GM19043 (cell line): ENCODE data around the gene PRR7.
"Not testable (repeated sequence)": the region's sequence is repeated elsewhere in the genome, so short reads cannot be mapped to it uniquely, and the experiment has no call there.

Experiments used
- ATAC-seq: cut with Tn5 transposase; IDR thresholded peaks from one replicate; pipeline ENCODE4 v1.9.1; 2021; ENCODE audit warnings: low read depth; ENCODE audit not compliant: unreplicated experiment

PRR7 gene, protein sequence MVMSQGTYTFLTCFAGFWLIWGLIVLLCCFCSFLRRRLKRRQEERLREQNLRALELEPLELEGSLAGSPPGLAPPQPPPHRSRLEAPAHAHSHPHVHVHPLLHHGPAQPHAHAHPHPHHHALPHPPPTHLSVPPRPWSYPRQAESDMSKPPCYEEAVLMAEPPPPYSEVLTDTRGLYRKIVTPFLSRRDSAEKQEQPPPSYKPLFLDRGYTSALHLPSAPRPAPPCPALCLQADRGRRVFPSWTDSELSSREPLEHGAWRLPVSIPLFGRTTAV

DNA sequence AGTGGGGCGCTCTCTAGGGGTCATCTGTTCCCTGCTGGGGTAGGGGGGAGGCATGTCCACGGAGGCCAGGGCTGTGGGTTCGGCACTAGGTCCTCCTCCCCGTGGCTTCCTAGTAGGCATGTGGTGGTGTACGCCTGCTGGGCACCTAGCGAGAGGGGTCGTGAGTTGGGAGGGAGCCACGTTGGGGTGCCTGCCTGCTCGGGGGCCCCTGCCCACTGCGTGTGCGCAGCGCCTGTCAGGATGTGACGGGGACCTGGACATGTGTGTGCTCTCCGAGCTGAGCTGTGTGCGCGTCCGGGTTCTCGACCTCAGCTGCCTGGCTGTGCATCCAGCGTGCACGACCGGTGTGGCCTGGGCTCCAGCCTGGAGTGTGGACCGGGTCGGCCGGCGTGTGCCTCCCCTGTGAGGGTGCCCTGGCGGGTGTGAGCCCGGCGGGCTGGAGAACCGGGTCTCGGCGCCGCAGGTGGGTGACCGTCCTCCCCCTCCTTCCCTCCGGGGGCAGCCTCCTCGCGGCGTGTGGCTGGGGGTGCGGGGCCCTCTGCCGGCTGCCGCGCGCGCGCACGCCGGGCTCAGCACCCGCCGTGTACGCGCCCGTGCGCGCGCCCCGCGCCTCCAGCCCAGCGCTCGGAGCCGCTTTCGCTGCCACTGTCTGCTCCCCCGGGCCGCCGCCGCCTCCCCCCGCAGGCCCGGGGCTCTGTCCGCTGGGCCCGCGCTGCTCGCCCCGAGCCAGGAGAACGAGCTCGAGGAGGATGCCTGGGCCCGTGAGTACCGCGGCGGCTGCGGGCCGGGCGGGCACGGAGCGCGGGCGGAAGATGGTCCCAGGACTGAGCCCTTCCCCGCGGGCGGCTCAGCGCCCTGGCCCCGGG is at the start of gene PRR7:
PRR7 (plus strand) TSS at position 615 of the 866 bp plus-strand sequence. CDS start 8,254 bp downstream, outside the sequence.
- ATAC-seq: peak; percentile 53

DNA sequence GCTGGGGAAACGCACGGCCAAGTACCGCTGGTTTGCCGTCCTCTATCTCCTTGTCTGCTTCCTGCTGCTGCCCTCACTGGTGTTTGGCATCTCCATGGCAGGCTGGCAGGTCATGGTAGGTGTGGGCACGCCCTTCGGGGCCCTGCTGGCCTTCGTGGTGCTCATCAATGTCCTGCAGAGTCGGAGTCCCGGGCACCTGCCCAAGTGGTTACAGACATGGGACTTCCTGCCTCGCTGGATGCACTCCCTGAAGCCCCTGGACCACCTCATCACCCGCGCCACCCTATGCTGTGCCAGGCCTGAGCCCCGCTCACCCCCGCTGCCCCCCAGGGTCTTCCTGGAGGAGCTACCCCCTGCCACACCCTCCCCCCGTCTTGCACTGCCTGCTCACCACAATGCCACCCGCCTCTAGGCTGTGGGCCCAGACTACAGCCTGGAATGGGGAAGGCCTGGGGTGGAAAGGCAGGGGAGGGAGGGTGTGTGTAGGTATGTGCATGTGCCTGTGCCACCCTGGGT is 48.7 kb upstream of the PRR7 start:
- no peak for ATAC-seq

DNA sequence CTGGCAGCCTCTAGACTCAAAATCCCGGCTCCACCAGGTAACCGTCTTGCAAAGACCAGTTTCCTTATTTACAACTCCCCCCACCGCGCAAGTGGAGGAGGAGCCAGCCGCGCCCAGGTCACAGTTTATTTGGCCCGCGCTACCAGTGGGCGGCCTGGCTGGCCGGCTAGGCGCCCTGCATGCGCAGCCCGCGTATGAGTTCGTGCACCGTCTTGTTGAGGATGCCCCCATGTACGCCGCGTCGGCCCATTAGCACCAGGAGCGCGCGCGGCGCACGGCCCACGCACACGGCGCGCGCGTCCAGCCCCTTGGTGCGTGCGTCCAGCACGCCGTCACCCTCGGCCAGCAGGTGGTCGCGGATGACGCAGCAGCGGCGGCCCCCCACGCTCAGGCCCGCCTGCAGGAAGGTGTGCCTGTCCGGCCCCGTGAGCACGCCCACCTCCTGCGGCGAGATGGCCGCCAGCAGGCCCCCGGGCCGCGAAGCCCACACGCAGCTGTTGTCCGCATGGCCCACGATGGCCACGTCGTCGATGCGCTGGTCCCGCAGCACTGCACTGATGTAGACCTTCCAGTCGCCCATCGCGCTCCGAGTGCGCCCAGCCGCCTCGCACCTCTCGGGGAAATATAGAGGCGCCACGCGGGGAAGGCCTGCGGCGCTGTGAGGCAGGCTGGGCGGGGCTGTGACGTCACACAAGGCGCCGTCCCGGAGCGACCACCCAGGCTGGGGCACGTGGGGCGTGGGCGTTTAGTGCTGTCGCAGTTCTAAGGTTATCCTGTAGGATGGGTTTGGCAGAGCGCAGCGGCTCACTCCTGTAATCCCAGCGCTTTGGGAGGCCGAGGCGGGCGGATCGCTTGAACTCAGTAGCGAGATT is 46.4 kb upstream of the PRR7 start, which contains the start of gene PFN3:
PFN3 (minus strand) TSS at position 665 of the 872 bp plus-strand sequence; CDS start at position 580, 85 bp downstream.
- ATAC-seq: no peak

DNA sequence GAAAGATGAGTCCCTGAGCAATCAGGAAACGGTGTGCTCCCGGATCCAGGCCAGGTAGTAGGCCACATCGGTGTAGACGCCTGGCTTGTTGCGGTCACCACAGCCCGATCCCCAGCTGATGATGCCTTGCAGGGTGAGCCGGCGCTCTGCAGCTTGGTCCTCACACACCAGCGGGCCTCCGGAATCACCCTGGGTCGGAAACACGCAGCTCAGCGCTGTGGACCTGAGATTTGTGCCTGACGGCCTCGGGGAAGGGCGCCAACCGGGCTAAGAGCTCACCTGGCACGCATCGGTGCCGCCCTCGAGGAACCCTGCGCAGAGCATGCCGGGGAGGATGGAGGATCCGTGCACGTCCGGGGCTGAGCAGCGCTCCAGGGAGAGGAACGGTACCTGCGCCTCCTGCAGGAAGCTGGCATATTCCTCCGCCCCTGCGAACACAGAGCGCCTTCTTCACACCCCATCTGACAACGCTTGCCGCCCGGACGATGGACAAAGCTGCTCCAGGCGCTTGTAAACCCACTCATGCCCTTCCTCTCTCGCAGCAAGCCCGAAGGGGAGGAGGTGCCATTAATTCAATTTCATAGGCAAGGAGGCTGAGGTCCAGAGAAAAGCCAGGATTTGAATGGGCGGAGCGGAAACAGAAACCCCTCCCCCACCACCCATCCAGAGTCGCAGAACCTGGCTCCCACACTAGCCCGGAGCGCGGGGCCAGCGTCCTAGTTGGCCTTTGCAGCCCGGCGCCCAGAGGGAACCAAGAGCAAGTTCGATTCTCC is 44.2 kb upstream of the PRR7 start:
- no peak for ATAC-seq

DNA sequence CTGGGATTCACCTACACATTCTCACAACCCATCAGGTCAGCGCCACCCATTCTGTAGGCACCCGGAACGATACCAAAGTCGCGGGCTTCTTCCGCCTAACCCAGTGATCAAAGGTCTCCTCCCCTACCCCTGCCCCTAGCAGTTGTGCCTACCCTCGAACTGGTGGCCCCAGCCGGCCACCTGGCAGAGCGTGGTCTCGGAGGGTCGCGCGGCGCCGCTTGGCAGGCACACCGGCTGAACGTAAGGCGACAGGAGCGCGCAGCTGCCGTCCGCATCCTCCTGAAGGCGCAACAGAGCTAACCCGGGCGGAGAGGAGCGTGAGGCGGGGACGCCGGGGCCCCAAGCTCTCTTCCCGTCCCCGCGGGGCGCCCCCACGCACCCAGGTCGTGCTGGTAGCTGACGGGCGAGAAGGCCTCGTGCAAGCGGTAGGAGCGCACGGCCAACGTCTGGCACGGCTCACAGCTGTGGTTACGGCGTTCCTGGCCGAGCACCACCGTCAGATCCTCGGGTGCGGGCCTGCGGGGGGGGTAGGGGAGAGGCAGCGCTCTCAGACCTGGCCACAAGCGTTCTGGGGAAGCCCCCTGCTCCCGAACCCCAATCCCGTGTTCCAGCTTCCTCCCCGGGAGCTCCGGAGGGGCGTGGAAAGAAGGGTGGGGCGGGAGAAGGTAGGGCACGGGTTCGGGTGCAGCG is 43.4 kb upstream of the PRR7 start:
- peak; percentile 9 for ATAC-seq

DNA sequence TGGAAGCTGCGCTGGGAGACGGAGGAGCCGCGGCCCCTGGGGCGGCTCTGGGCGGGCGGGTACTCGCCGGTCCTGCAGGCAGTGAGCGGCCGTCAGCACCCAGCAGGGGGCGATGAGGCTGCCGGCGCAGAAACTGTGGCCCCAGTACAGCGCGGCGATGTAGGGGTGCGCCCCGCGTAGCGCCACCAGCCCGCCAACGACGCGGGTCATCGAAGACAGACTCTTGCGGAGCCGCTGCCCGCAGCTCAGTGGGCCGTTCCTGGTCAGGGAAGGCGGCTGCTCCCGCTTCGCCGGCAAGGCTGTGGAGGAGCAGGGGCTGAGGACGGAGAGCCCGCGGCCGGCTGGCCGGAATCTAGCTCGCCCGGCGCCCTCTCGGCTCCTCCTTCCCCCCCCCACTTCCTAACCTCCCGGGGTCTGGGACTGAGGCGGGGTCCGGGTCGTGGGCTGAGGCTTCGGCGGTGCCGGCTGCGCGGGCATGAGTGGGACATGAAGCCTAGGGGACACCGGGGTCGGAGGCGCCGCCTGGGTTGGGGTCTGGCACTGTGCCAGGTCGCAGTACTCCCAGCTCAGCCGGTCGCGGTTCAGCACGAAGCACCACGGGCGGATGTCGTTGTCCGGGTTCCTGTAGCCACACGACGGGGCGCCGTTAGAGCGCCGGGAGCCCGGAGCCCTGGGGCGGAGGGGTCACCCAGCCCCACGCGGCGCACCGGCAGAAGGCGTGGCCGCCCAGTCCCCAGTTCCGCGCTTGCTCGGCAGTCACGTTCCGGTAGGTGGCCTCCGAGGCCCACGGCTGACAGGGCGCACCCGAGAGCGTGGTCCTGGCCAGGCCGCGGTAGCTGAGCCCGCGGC is 42.6 kb upstream of the PRR7 start:
- peak; percentile 65 for ATAC-seq

DNA sequence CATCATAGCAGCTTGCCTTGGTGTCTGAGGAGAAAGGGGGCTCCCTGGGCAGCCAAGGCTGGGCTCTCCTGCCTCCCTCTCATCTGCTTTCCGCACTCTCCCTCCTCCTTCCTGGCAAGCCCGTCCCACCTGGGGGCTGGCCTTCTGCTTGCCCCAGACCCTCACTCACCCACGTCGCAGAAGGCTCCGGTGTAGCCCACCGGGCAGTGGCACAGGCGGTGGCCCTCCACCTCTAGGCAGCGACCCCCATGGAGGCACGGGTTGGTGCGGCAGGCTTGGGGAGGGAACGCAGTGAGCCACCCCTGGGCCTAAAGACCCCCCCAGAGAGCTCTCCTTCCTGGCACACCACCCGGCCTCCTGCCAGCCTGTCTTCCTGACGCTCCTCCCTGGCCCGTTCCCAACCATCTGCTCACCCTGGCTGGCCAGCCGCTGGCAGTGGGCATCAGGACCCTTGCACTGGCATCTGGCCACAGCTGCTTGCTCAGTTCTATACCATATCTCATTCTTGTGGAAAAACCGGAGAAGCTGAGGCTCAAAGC is 41.9 kb upstream of the PRR7 start:
- no peak for ATAC-seq

DNA sequence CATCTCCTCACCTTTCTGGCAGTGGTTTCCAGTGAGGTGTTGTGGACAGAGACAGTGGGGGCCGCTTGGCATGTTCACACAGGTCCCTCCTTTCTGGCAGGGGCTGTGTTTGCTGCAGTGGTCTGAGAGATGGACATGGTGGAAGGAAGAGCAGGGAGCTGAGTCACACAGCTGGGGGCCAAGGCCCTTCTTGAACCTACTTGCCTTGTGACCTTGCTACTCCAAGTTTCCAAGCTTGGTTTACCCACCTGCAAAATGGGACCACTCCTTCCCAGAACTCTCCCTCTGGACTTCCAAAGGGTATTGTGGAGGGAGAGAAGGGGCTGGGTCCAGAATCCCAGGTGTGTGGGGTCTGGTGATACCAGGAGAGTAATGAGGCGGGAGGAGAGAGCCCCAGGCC is 41.3 kb upstream of the PRR7 start:
- no peak for ATAC-seq

DNA sequence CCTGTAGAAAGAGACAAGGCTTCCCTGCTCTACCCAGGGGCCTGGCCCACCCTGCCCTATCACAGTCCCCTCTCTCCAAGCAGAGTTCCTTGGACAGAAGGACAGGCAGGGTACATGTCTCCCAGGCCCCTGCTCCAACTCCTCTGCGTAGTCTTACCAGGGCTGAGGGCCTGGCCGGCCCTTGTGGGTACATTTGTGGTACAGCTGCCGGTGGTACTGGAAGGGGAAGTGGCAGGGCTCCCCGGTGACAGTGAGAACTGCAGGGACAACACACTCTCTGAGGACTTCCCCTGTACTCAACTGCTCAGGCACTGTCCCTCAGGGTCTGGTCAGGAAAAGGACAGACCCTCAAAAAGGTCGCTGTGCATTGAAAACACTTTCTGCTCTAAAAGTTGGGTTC is 40.8 kb upstream of the PRR7 start:
- no peak for ATAC-seq

DNA sequence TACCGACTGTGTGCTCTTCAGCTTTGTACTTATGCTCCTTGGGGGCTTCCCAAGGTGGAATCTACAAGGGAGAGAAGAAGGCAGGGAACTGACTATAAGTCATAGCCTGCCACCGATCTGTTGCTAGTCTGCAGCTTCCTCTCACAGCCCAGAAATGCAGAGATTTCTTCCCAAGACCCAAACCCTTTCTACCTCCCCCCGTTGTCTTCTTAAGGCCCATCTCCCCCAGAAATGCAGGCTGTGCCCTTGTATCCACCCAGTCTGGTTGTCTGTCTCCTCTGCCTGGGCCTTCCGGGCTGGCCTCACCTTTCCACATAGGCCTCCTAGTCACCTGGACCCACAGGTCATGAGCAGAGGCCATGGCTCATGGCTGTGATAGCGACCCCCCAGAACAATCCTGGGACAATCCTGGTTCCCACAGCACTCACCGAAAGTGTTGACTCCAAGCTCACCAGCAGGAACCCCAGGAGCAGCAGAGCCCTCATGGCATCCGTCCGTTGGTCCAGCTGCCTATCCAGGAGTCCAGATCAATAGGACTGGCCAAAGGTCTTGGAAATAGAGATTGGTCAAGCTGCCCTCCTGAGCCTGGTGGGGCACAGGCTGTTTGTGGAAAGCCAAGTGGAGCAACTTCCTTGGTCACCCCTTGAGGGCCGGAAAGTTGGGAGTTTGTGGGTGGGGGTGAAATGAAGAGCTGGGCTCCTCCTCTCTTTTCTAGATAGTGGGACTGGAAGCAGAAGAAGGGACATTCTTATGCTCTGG is 37.4 kb upstream of the PRR7 start, which contains the start of gene F12:
F12 (minus strand) TSS at position 522 of the 759 bp plus-strand sequence; CDS start at position 485, 37 bp downstream.
- no peak for ATAC-seq

DNA sequence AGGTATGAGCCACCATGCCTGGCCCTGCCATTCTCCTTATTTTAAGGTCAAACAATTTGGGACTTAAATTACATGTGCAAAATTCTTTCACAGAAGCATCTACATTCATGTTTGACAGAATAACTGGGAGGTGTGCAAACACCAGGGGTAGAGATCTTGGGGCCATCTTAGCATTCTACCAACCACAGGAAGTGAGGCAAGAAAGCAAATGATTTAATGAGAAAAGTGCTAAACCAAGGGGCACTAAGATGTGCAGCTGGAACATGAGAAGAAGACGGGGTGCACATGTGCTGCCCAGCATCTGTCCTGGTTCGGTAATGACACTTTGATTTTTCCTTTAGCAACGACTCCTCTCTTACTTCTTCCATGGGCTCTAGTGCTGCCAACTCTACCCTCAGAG is 36.0 kb upstream of the PRR7 start:
- no peak for ATAC-seq

DNA sequence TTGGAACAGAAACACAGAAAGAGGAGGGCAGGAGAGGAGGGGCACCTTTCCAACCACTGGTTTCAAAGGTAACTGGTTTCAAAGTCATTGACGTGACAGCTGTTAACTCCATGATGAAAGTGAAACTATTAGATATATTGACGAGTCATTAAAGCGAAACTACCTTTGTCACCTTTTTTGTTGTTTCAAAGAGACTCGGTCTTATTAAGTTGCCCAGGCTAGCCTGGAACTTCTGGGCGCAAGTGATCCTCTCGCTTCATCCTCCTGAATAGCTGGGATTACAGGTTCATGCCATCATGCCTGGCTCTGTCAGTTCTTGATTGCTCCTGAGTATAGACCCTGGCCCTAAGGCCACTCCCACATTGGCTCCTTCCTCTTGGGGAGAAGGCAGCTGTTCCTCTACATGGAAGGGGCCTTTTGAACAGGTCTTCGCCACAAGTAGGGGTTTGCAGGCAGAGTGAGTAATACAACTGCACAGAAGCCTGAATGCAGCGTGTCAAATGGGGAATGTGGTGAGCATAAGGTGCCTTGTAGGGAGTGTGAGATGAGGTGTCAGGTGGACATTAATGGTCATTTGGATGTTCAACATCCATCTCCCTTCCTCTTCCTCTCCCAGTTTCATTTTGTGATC is 33.9 kb upstream of the PRR7 start:
- peak; percentile 76 for ATAC-seq

DNA sequence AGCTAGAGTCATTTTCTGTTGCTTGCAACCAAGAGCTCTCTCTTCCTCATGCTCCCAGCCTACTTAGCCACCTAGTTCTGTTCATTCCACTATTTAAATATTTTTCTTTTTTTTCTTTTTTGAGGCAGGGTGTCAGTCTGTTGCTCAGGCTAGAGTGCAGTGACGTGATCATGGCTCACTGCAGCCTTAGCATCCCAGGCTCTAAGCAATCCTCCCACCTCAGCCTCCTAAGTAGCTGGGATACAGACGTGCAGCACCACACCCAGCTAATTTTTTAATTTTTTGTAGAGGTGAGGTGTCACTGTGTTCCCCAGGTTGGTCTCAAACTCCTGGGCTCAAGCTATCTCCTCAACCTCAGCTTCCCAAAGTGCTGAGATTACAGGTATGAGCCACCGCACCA is 32.1 kb upstream of the PRR7 start:
- no peak for ATAC-seq

DNA sequence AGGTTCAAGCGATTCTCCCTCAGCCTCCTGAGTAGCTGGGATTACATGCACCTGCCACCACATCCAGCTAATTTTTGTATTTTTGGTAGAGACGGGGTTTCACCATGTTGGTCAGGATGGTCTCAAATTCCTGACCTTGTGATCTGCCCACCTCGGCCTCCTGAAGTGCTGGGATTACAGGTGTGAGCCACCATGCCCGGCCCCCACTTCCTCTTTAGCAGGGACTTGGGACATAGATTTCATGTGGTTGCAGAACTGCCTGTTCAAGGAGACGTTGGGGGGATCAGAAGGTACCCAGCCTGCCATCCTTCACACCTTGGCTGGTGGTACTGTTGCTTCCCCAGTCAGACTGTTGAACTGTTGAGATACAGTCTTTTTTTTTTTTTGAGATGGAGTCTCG is 29.5 kb upstream of the PRR7 start:
- ATAC-seq: not testable (repeated sequence)

DNA sequence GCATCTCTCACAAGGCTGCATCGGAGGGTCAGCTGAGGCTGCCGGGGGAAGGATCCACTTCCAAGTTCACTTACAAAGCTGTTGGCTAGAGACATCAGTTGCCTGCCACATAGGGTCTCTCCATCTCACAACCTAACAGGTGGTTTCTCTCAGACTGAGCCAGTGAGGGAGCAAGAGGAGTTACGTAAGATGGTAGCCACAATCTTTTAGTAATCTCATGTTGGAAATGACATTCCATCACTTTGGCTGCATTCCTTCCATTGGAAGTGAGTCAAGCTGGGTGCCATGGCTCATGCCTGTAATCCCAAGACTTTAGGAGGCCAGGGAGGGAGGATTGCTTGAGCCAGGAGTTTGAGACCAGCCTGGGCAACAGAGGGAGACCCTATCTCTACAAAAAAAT is 27.6 kb upstream of the PRR7 start:
- ATAC-seq: no peak

DNA sequence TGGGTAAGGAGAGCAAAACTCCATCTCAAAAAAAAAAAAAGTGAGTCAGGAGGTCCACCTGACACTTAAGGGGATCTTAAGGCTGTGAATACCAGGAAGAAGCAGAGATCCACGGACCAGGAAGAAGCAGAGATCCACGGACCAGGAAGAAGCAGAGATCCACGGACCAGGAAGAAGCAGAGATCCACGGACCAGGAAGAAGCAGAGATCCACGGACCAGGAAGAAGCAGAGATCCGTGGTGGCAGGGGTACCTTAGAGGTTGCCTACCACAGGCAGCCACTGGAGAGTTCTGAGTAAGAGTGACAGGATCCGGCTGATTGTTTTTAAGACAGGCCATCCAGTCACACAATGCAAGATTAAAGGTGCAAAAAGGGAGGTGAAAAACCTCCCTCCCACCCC is 26.1 kb upstream of the PRR7 start:
- ATAC-seq: not testable (repeated sequence)
